ENCODE data around the gene CFAP119. TPM values are rescaled to one million over a fixed set of nuclear protein-coding genes. Genes with fewer than 3 reads are reported as not detected.
A peak's percentile ranks its signal among the peaks of the same experiment; 100 is the strongest.

CFAP119 gene
- total RNA-seq, 1 donor from 2014 or later: 8.2 TPM

- no peak overlapping the region for H3K4me3 ChIP-seq (ENCODE audit: low read depth, low read length)
- DNase-seq (ENCODE audit: low read depth): no peak
- no peak for TF ChIP-seq CTCF (conservative IDR thresholded peaks at IDR 0.05; ENCODE audit: low read depth, low read length)
These were observed 4.5 kb upstream of the CFAP119 start for GRCh38 chr16:30766206-30766932.

GRCh38 chr16:30764816-30765465 lies 3.1 kb upstream of the CFAP119 start:
- TF ChIP-seq CTCF (conservative IDR thresholded peaks at IDR 0.05; ENCODE audit: low read depth, low read length): no peak
- no peak for DNase-seq (ENCODE audit: low read depth)
- H3K4me3 ChIP-seq (ENCODE audit: low read depth, low read length): no peak overlapping the region

- no peak for DNase-seq (ENCODE audit: low read depth)
- no peak for TF ChIP-seq CTCF (conservative IDR thresholded peaks at IDR 0.05; ENCODE audit: low read depth, low read length)
- H3K4me3 ChIP-seq (ENCODE audit: low read depth, low read length): no peak overlapping the region
These were observed 2.2 kb upstream of the CFAP119 start for GRCh38 chr16:30764086-30764485.

- TF ChIP-seq CTCF (conservative IDR thresholded peaks at IDR 0.05; ENCODE audit: low read depth, low read length): no peak
- H3K4me3 ChIP-seq (ENCODE audit: low read depth, low read length): peak overlapping the region; percentile 97
- DNase-seq (ENCODE audit: low read depth): no peak
These were observed 1.3 kb upstream of the CFAP119 start for GRCh38 chr16:30762991-30763725.

- peak overlapping the region; percentile 97 for H3K4me3 ChIP-seq (ENCODE audit: low read depth, low read length)
- no peak for DNase-seq (ENCODE audit: low read depth)
- TF ChIP-seq CTCF (conservative IDR thresholded peaks at IDR 0.05; ENCODE audit: low read depth, low read length): no peak
These were observed 385 bp downstream of the CFAP119 start for GRCh38 chr16:30761427-30761927.

GRCh38 chr16:30760577-30761426 lies 1.1 kb downstream of the CFAP119 start:
- peak overlapping the region; percentile 97 for H3K4me3 ChIP-seq (ENCODE audit: low read depth, low read length)
- DNase-seq (ENCODE audit: low read depth): no peak
- TF ChIP-seq CTCF (conservative IDR thresholded peaks at IDR 0.05; ENCODE audit: low read depth, low read length): no peak

Data from epithelial cell of proximal tubule (primary cell).